Nephron (organoid): Measurements from ENCODE around the gene MERTK.
A peak's percentile ranks its signal among the peaks of the same experiment; 100 is the strongest.

ENCODE experiments used
- H3K27ac Mint-ChIP-seq, 3 experiments: 2 replicates each; pipeline ENCODE4 v1.8.0; 2020; ENCODE audit warnings: mixed read lengths in 3 of 3, mild to moderate bottlenecking in 2 of 3, moderate library complexity in 1 of 3
- H3K27me3 Mint-ChIP-seq: 2 replicates; pipeline ENCODE4 v1.8.0; 2021; ENCODE audit warnings: low read depth, mild to moderate bottlenecking, moderate library complexity, mixed read lengths
- H3K36me3 Mint-ChIP-seq: 2 replicates; pipeline ENCODE4 v1.8.0; 2020; ENCODE audit warnings: low read depth, mixed read lengths
- H3K4me1 Mint-ChIP-seq: 2 replicates; pipeline ENCODE4 v1.8.0; 2020; ENCODE audit warnings: mixed read lengths
- H3K4me3 Mint-ChIP-seq, 3 experiments: 2 replicates each; pipeline ENCODE4 v1.8.0; 2020; ENCODE audit warnings: mild to moderate bottlenecking in 3 of 3, mixed read lengths in 3 of 3, moderate library complexity in 2 of 3
- H3K9me3 Mint-ChIP-seq: 2 replicates; pipeline ENCODE4 v1.8.0; 2020; ENCODE audit warnings: mixed read lengths
- CTCF ChIP-seq, 3 experiments: fragments of 200-600 bp; sonication (generic); IDR thresholded peaks; one replicate each; pipeline ENCODE4 v1.5.0; 2021; ENCODE audit warnings: antibody characterized with exemption in 3 of 3; ENCODE audit not compliant: unreplicated experiment in 3 of 3

MERTK gene

GRCh38 chr2:111990856-111991255 is 92.4 kb downstream of the MERTK start:
- Mint-ChIP-seq H3K36me3 (peaks cover 71% of the 10 kb centered on the region), H3K27me3 (no peaks in the 10 kb centered on the region), H3K9me3 (no peaks in the 10 kb centered on the region), H3K27ac (no peak overlapping the region), H3K4me3 (no peak overlapping the region), H3K4me1 (peaks cover 11% of the 10 kb centered on the region)
- no peak for TF ChIP-seq CTCF (IDR thresholded peaks at IDR 0.05; ENCODE audit: unreplicated experiment in 3 of 3)

- TF ChIP-seq CTCF (IDR thresholded peaks at IDR 0.05; ENCODE audit: unreplicated experiment in 3 of 3), result no peak
- Mint-ChIP-seq H3K36me3 (peaks cover 70% of the 10 kb centered on the region), H3K27me3 (no peaks in the 10 kb centered on the region), H3K4me1 (no peaks in the 10 kb centered on the region), H3K4me3 (no peak overlapping the region), H3K9me3 (no peaks in the 10 kb centered on the region), H3K27ac (no peak overlapping the region)
These were observed 95.6 kb downstream of the MERTK start for GRCh38 chr2:111994042-111994441.

- TF ChIP-seq CTCF (IDR thresholded peaks at IDR 0.05; ENCODE audit: unreplicated experiment in 3 of 3), result no peak
- Mint-ChIP-seq H3K9me3 (no peaks in the 10 kb centered on the region), H3K4me1 (no peaks in the 10 kb centered on the region), H3K4me3 (no peak overlapping the region), H3K27ac (peak overlapping the region in 1 of 3 experiments; percentile 49), H3K27me3 (no peaks in the 10 kb centered on the region), H3K36me3 (peaks cover 71% of the 10 kb centered on the region)
These were observed 96.7 kb downstream of the MERTK start for GRCh38 chr2:111995148-111995547.

GRCh38 chr2:111999809-112000208 is 101.4 kb downstream of the MERTK start:
- no peak for TF ChIP-seq CTCF (IDR thresholded peaks at IDR 0.05; ENCODE audit: unreplicated experiment in 3 of 3)
- H3K27me3 Mint-ChIP-seq, result no peaks in the 10 kb centered on the region
- peaks cover 66% of the 10 kb centered on the region for H3K36me3 Mint-ChIP-seq
- no peak overlapping the region for H3K27ac Mint-ChIP-seq
- no peak overlapping the region for H3K4me3 Mint-ChIP-seq
- peaks cover 8% of the 10 kb centered on the region for H3K4me1 Mint-ChIP-seq
- no peaks in the 10 kb centered on the region for H3K9me3 Mint-ChIP-seq

- no peak for TF ChIP-seq CTCF (IDR thresholded peaks at IDR 0.05; ENCODE audit: unreplicated experiment in 3 of 3)
- Mint-ChIP-seq H3K36me3 (peaks cover 58% of the 10 kb centered on the region), H3K27me3 (no peaks in the 10 kb centered on the region), H3K27ac (no peak overlapping the region), H3K9me3 (no peaks in the 10 kb centered on the region), H3K4me1 (peaks cover 8% of the 10 kb centered on the region), H3K4me3 (no peak overlapping the region)
These were observed 102.2 kb downstream of the MERTK start for GRCh38 chr2:112000399-112001135.

- peaks cover 8% of the 10 kb centered on the region for H3K4me1 Mint-ChIP-seq
These were observed 102.8 kb downstream of the MERTK start for GRCh38 chr2:112001136-112001715.

More at GRCh38 chr2:112001136-112001715, 102.8 kb downstream of the MERTK start:
- no peaks in the 10 kb centered on the region for H3K9me3 Mint-ChIP-seq
- H3K36me3 Mint-ChIP-seq, result peaks cover 52% of the 10 kb centered on the region
- H3K27ac Mint-ChIP-seq, result no peak overlapping the region
- no peak overlapping the region for H3K4me3 Mint-ChIP-seq
- no peaks in the 10 kb centered on the region for H3K27me3 Mint-ChIP-seq
- TF ChIP-seq CTCF (IDR thresholded peaks at IDR 0.05; ENCODE audit: unreplicated experiment in 3 of 3), result no peak
